Posterior cingulate gyrus (tissue), 11 donors: ENCODE data around the gene CDH1.
"Not testable (repeated sequence)": the region's sequence is repeated elsewhere in the genome, so short reads cannot be mapped to it uniquely, and the experiment has no call there.

Source experiments
- DNase-seq, 10 donors: peaks; one replicate each; pipeline versions ENCODE4 v3.0.0 to v3.0.0-alpha.2; 2020 to 2021; ENCODE audit warnings: mixed read lengths in 3 of 10
- intact Hi-C: fragments of 100-400 bp; cut with DNase I; formaldehyde crosslinking; loops from one replicate; pipeline ENCODE4 v1.15.1; 2023

Gene CDH1

GRCh38 chr16:68737046-68737729, at the start of gene CDH1:
Gene CDH1 (plus strand): TSS chr16:68737292. CDS start chr16:68737416, 124 bp downstream.
- intact Hi-C loops, result no loop called here
- peak in 5 of 10 donors; percentile 8 to 85 (median 29) for DNase-seq

GRCh38 chr16:68689921-68690320, 47.2 kb upstream of the CDH1 start:
- peak in 1 of 10 donors; percentile 52 for DNase-seq
- intact Hi-C loops, result no loop called here

GRCh38 chr16:68695575-68695974, 41.5 kb upstream of the CDH1 start:
- intact Hi-C loops, result no loop called here
- peak in 1 of 10 donors; percentile 39 for DNase-seq

- DNase-seq, result no peak
- intact Hi-C loops, result no loop called here
Measured at GRCh38 chr16:68696514-68696913, 40.6 kb upstream of the CDH1 start.

GRCh38 chr16:68698091-68698490, 39.0 kb upstream of the CDH1 start:
- peak in 1 of 10 donors; percentile 62 for DNase-seq
- intact Hi-C loops, result no loop called here

- DNase-seq, result no peak
- intact Hi-C loops, result loop anchor here (5.0 kb wide), 1 partner anchor 142 kb away; the partner anchor contains the start of gene TANGO6
Measured at GRCh38 chr16:68700120-68700519, 37.0 kb upstream of the CDH1 start.

- intact Hi-C loops, result loop anchor here (5.0 kb wide), 1 partner anchor 141 kb away; the partner anchor contains the start of gene TANGO6
- DNase-seq, result no peak
Measured at GRCh38 chr16:68700831-68701230, 36.3 kb upstream of the CDH1 start.

- intact Hi-C loops, result loop anchor here (1.0 to 5.0 kb wide), 2 partner anchors 96 to 138 kb away; partner anchors contain the start of gene TANGO6
- peak; percentile 62 to 97 (median 84) for DNase-seq
Measured at GRCh38 chr16:68704232-68704867, 32.7 kb upstream of the CDH1 start.

GRCh38 chr16:68707340-68708152, 29.5 kb upstream of the CDH1 start:
- intact Hi-C loops, result no loop called here
- peak in 2 of 10 donors; percentile 64 to 81 for DNase-seq

GRCh38 chr16:68710211-68710610, 26.9 kb upstream of the CDH1 start:
- peak in 2 of 10 donors; percentile 31 to 37 for DNase-seq
- intact Hi-C loops, result no loop called here

- intact Hi-C loops, result no loop called here
- peak in 3 of 10 donors; percentile 15 to 69 (median 48) for DNase-seq
Measured at GRCh38 chr16:68711421-68712139, 25.5 kb upstream of the CDH1 start.

- intact Hi-C loops, result no loop called here
Measured at GRCh38 chr16:68713361-68713760, 23.7 kb upstream of the CDH1 start.

GRCh38 chr16:68715471-68715870, 21.6 kb upstream of the CDH1 start:
- DNase-seq, result peak in 1 of 10 donors; percentile 54
- intact Hi-C loops, result no loop called here

More at GRCh38 chr16:68713361-68713760, 23.7 kb upstream of the CDH1 start:
- peak in 1 of 10 donors; percentile 36 for DNase-seq

GRCh38 chr16:68716516-68716915, 20.6 kb upstream of the CDH1 start:
- DNase-seq, result peak in 1 of 10 donors; percentile 7
- intact Hi-C loops, result not testable (repeated sequence)

GRCh38 chr16:68717684-68718083, 19.4 kb upstream of the CDH1 start:
- intact Hi-C loops, result no loop called here
- DNase-seq, result peak in 1 of 10 donors; percentile 1

- DNase-seq, result peak in 1 of 10 donors; percentile 3
- intact Hi-C loops, result no loop called here
Measured at GRCh38 chr16:68718590-68718989, 18.5 kb upstream of the CDH1 start.

- intact Hi-C loops, result no loop called here
- no peak for DNase-seq
Measured at GRCh38 chr16:68719993-68720489, 17.1 kb upstream of the CDH1 start.

- intact Hi-C loops, result no loop called here
- DNase-seq, result peak in 1 of 10 donors; percentile 33
Measured at GRCh38 chr16:68722119-68723024, 14.7 kb upstream of the CDH1 start.

- intact Hi-C loops, result no loop called here
- DNase-seq, result peak in 1 of 10 donors; percentile 18
Measured at GRCh38 chr16:68724797-68725196, 12.3 kb upstream of the CDH1 start.
